IMR-90 (cell line): Measurements from ENCODE around the gene PRTFDC1. TPM values are rescaled to one million over a fixed set of nuclear protein-coding genes. Genes with fewer than 3 reads are reported as not detected.

Source experiments
- ATAC-seq: fragments of 200-7000 bp; cut with Tn5 transposase; 2 replicates; pipeline ENCODE4 v1.9.1; 2020; ENCODE audit warnings: low read depth, mild to moderate bottlenecking, moderate library complexity
- BruUV-seq: library from RNA; stranded (reverse); fragments of 400-500 nt; replicated peaks from 2 replicates; lab custom pipeline; 2021; lab: Mats Ljungman, UMichigan
- CTCF ChIA-PET: fragments of 300-600 bp; formaldehyde crosslinking; extraction: SDS; loops from one replicate; lab custom pipeline; 2021; ENCODE audit warnings: antibody characterized with exemption; lab: Yijun Ruan, JAX
- POLR2A ChIA-PET: fragments of 300-600 bp; sonication (Branson Sonifier 250); formaldehyde crosslinking; loops from one replicate; lab custom pipeline; 2022; ENCODE audit warnings: antibody characterized with exemption; ENCODE audit not compliant: unreplicated experiment; lab: Charles Lee
- DNase-seq: peaks from one replicate; pipeline ENCODE4 v3.0.0; 2013
- H2AFZ ChIP-seq: replicated peaks from 2 replicates; pipeline ENCODE3; 2013; ENCODE audit warnings: low read length, mild to moderate bottlenecking; ENCODE audit not compliant: poor library complexity
- H2AK5ac ChIP-seq: 2 replicates; pipeline ENCODE4 v1.6.1; 2013; ENCODE audit warnings: low read depth, low read length, inconsistent platforms
- H2AK9ac ChIP-seq: replicated peaks from 2 replicates; pipeline ENCODE3; 2013; ENCODE audit warnings: mild to moderate bottlenecking, low read depth, low read length, moderate library complexity; ENCODE audit not compliant: poor library complexity
- H2BK120ac ChIP-seq: 2 replicates; pipeline ENCODE4 v1.6.1; 2013; ENCODE audit warnings: low read depth, low read length, inconsistent platforms
- H2BK15ac ChIP-seq: 3 replicates; pipeline ENCODE4 v1.6.1; 2013; ENCODE audit warnings: low read depth, low read length, inconsistent platforms
- H2BK20ac ChIP-seq: 2 replicates; pipeline ENCODE4 v1.6.1; 2013; ENCODE audit warnings: low read depth, mild to moderate bottlenecking, inconsistent platforms, low read length, moderate library complexity
- H2BK5ac ChIP-seq: 2 replicates; pipeline ENCODE4 v1.6.1; 2013; ENCODE audit warnings: mild to moderate bottlenecking, low read depth, low read length, inconsistent platforms; ENCODE audit not compliant: poor library complexity, severe bottlenecking
- H3K14ac ChIP-seq: replicated peaks from 2 replicates; pipeline ENCODE4 v1.6.1; 2013; ENCODE audit warnings: low read depth, low read length, inconsistent platforms
- H3K18ac ChIP-seq: 2 replicates; pipeline ENCODE4 v1.6.1; 2013; ENCODE audit warnings: low read depth, low read length, control low read depth
- H3K23ac ChIP-seq: 2 replicates; pipeline ENCODE4 v1.6.1; 2013; ENCODE audit warnings: low read depth, low read length, inconsistent platforms
- H3K27ac ChIP-seq: 2 replicates; pipeline ENCODE4 v1.5.1; 2013; ENCODE audit warnings: mild to moderate bottlenecking, control low read depth, low read length; ENCODE audit not compliant: insufficient read depth
- H3K27me3 ChIP-seq: 2 replicates; pipeline ENCODE4 v1.6.1; 2013; ENCODE audit warnings: low read length; ENCODE audit not compliant: control insufficient read depth, insufficient read depth
- H3K36me3 ChIP-seq: 2 replicates; pipeline ENCODE4 v1.6.1; 2013; ENCODE audit warnings: low read length, mixed read lengths; ENCODE audit not compliant: control insufficient read depth, insufficient read depth
- H3K4ac ChIP-seq: 2 replicates; pipeline ENCODE4 v1.6.1; 2013; ENCODE audit warnings: low read depth, low read length, inconsistent platforms
- H3K4me1 ChIP-seq: 2 replicates; pipeline ENCODE4 v1.6.1; 2013; ENCODE audit warnings: low read length, mixed read lengths; ENCODE audit not compliant: control insufficient read depth, insufficient read depth
- H3K4me2 ChIP-seq: 2 replicates; pipeline ENCODE4 v1.6.1; 2013; ENCODE audit warnings: low read depth, mild to moderate bottlenecking, control low read depth, low read length, moderate library complexity
- H3K4me3 ChIP-seq: 2 replicates; pipeline ENCODE4 v1.5.1; 2013; ENCODE audit warnings: low read depth, mild to moderate bottlenecking, control low read depth, low read length, moderate library complexity; ENCODE audit not compliant: insufficient read depth
- H3K56ac ChIP-seq: 2 replicates; pipeline ENCODE4 v1.6.1; 2013; ENCODE audit warnings: low read length, inconsistent platforms; ENCODE audit not compliant: insufficient read depth; ENCODE audit errors: extremely low read depth
- H3K79me1 ChIP-seq, 2 experiments: 2 replicates each; pipeline ENCODE4 v1.6.1; 2013; ENCODE audit warnings: low read length in 2 of 2, inconsistent platforms in 1 of 2, low read depth in 1 of 2
- H3K9ac ChIP-seq: 2 replicates; pipeline ENCODE4 v1.6.1; 2013; ENCODE audit warnings: low read depth, low read length, control low read depth
- H3K9me1 ChIP-seq: 2 replicates; pipeline ENCODE4 v1.6.1; 2013; ENCODE audit warnings: low read length, inconsistent platforms; ENCODE audit not compliant: insufficient read depth
- H3K9me3 ChIP-seq: 2 replicates; pipeline ENCODE4 v1.6.1; 2013; ENCODE audit warnings: low read length; ENCODE audit not compliant: control insufficient read depth, insufficient read depth
- H4K20me1 ChIP-seq: 2 replicates; pipeline ENCODE4 v1.6.1; 2013; ENCODE audit warnings: low read length, inconsistent platforms; ENCODE audit not compliant: insufficient read depth
- H4K5ac ChIP-seq: 2 replicates; pipeline ENCODE4 v1.6.1; 2013; ENCODE audit warnings: mild to moderate bottlenecking, low read depth, low read length, control low read depth
- H4K8ac ChIP-seq, 2 experiments: 2 replicates each; pipeline ENCODE4 v1.6.1; 2013; ENCODE audit warnings: low read depth in 2 of 2, low read length in 2 of 2, control low read depth in 1 of 2, inconsistent platforms in 1 of 2
- H4K91ac ChIP-seq: 2 replicates; pipeline ENCODE4 v1.6.1; 2013; ENCODE audit warnings: low read depth, low read length, inconsistent platforms; ENCODE audit not compliant: insufficient read depth
- BHLHE40 ChIP-seq: fragments of 150-350 bp; IDR thresholded peaks from 2 replicates; pipeline ENCODE4 v1.6.1; 2016; ENCODE audit warnings: mild to moderate bottlenecking, low read depth, low read length
- CEBPB ChIP-seq: IDR thresholded peaks from 2 replicates; pipeline ENCODE4 v1.6.1; 2012; ENCODE audit warnings: low read depth, low read length, improper control_type of control experiment
- CHD1 ChIP-seq: IDR thresholded peaks from 2 replicates; pipeline ENCODE4 v1.6.1; 2012; ENCODE audit warnings: low read depth, low read length, improper control_type of control experiment
- FOS ChIP-seq: fragments of 150-350 bp; IDR thresholded peaks from 2 replicates; pipeline ENCODE4 v1.6.1; 2016; ENCODE audit warnings: low read depth, low read length
- MAFK ChIP-seq: IDR thresholded peaks from 2 replicates; pipeline ENCODE4 v1.6.1; 2012; ENCODE audit warnings: low read depth, low read length, improper control_type of control experiment
- MAZ ChIP-seq: IDR thresholded peaks from 2 replicates; pipeline ENCODE4 v1.6.1; 2012; ENCODE audit warnings: low read depth, mild to moderate bottlenecking, low read length, improper control_type of control experiment, moderate library complexity, borderline replicate concordance
- MXI1 ChIP-seq: IDR thresholded peaks from 2 replicates; pipeline ENCODE4 v1.6.1; 2012; ENCODE audit warnings: low read depth, mild to moderate bottlenecking, low read length, moderate library complexity, borderline replicate concordance
- NFE2L2 ChIP-seq: fragments of 150-350 bp; IDR thresholded peaks from 2 replicates; pipeline ENCODE4 v1.6.1; 2016; ENCODE audit warnings: low read depth, mild to moderate bottlenecking, low read length
- POLR2A ChIP-seq: IDR thresholded peaks from 2 replicates; pipeline ENCODE4 v1.6.1; 2012; ENCODE audit warnings: mild to moderate bottlenecking, low read depth, low read length
- RAD21 ChIP-seq: IDR thresholded peaks from 2 replicates; pipeline ENCODE4 v1.6.1; 2012; ENCODE audit warnings: low read length, improper control_type of control experiment
- RCOR1 ChIP-seq: IDR thresholded peaks from 2 replicates; pipeline ENCODE4 v1.6.1; 2012; ENCODE audit warnings: mild to moderate bottlenecking, low read length, improper control_type of control experiment; ENCODE audit not compliant: insufficient replicate concordance
- RFX5 ChIP-seq: IDR thresholded peaks from 2 replicates; pipeline ENCODE4 v1.8.0; 2012; ENCODE audit warnings: low read depth, mild to moderate bottlenecking, low read length, moderate library complexity
- SMC3 ChIP-seq: fragments of 150-350 bp; IDR thresholded peaks from 2 replicates; pipeline ENCODE4 v1.6.1; 2016; ENCODE audit warnings: low read depth, mild to moderate bottlenecking, antibody characterized with exemption, low read length, moderate library complexity
- WGBS, 2 experiments: methylation state at CpG; one replicate each; pipeline versions ENCODE4 v1.1.5 to v1.1.7; 2013; ENCODE audit warnings: missing lambda C conversion rate in 2 of 2; ENCODE audit not compliant: insufficient read length in 1 of 2; ENCODE audit errors: extremely low coverage in 2 of 2; 5-methylcytosine and 5-hydroxymethylcytosine counted together
- dilution Hi-C: fragments of 300-500 bp; cut with HindIII; formaldehyde crosslinking; loops from one replicate; pipeline ENCODE4 v1.14.3; 2018; ENCODE audit warnings: low sequenced_read_pairs; ENCODE audit not compliant: unreplicated experiment
- in situ Hi-C: fragments of 300-500 bp; cut with MboI; formaldehyde crosslinking; loops from 3 replicates; pipeline ENCODE4 v1.14.3; 2019; ENCODE audit warnings: low sequenced_read_pairs, inconsistent platforms, mixed read lengths
- intact Hi-C: fragments of 100-400 bp; cut with micrococcal nuclease; formaldehyde crosslinking; loops from 2 replicates; pipeline ENCODE4 v1.10.0; 2022
- polyA plus RNA-seq, 3 experiments: library from polyadenylated mRNA; depleted of rRNA; stranded (reverse); fragments of >200 nt; gene quantifications; 2 replicates each; pipeline ENCODE4 v1.2.3, GENCODE V29; 2012; ENCODE audit warnings: low replicate concordance in 1 of 3
- total RNA-seq: library from RNA; depleted of rRNA; stranded (reverse); fragments of >200 nt; gene quantifications from 2 replicates; pipeline ENCODE4 v1.2.3, GENCODE V29; 2012
- TF ChIP-seq, protein P1 (sequence below): fragments of 150-350 bp; IDR thresholded peaks from 2 replicates; pipeline ENCODE4 v1.6.1; 2016; ENCODE audit warnings: low read depth, mild to moderate bottlenecking, low read length, moderate library complexity, borderline replicate concordance
- TF ChIP-seq, protein P2 (sequence below): fragments of 150-350 bp; IDR thresholded peaks from 2 replicates; pipeline ENCODE4 v1.6.1; 2017; ENCODE audit warnings: mild to moderate bottlenecking, antibody characterized with exemption, low read length, low read depth
- TF ChIP-seq, protein P3 (sequence below): conservative IDR thresholded peaks from 2 replicates; pipeline ENCODE4 v1.5.1; 2012; ENCODE audit warnings: mild to moderate bottlenecking, low read depth, low read length, improper control_type of control experiment

Gene PRTFDC1
- total and polyA plus RNA-seq, 2 of the 4 experiments (the other 2 are of a cell fraction): 12.3 to 17.9 TPM

DNA sequence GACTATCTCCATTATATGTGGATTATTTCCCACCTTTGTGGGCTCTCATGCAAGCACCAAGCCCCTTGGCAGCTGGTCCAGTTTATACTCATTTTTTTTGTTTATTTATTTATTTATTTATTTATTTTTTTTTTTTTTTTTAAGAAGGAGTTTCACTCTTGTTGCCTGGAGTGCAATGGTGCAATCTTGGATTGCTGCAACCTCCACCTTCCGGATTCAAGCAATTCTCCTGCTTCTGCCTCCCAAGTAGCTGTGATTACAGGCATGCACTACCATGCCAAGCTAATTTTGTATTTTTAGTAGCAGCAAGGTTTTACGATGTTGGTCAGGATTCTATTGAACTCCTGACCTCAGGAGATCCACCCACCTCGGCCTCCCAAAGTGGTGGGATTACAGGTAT, 2.8 kb downstream of the PRTFDC1 start:
- Histone ChIP-seq H3K9me1 (peaks cover 7% of the 10 kb centered on the region; the same call in 1 of the 2 replicates), H3K56ac (no peak overlapping the region), H3K79me1 (peaks cover 6 to 31% of the 10 kb centered on the region in 2 experiments; a peak in 3 of 4 replicates), H2BK15ac (no peak overlapping the region), H3K4me2 (no peak overlapping the region), H2AK5ac (no peak overlapping the region), H2AK9ac (no peak overlapping the region), H4K8ac (no peak overlapping the region), H3K9me3 (no peaks in the 10 kb centered on the region), H3K27me3 (no peaks in the 10 kb centered on the region), H3K4ac (no peak overlapping the region), H3K4me1 (peaks cover 23% of the 10 kb centered on the region), H3K18ac (no peak overlapping the region), H3K4me3 (no peak overlapping the region), H2BK5ac (no peak overlapping the region), H4K5ac (no peak overlapping the region), H2BK120ac (no peak overlapping the region), H3K27ac (no peak overlapping the region), H2AFZ (no peak overlapping the region), H3K23ac (no peak overlapping the region), H4K20me1 (no peaks in the 10 kb centered on the region), H3K36me3 (no peaks in the 10 kb centered on the region), H2BK20ac (no peak overlapping the region), H4K91ac (no peak overlapping the region), H3K9ac (no peak overlapping the region), H3K14ac (no peak overlapping the region)
- no peak for TF ChIP-seq BHLHE40
- TF ChIP-seq, protein P1, sequence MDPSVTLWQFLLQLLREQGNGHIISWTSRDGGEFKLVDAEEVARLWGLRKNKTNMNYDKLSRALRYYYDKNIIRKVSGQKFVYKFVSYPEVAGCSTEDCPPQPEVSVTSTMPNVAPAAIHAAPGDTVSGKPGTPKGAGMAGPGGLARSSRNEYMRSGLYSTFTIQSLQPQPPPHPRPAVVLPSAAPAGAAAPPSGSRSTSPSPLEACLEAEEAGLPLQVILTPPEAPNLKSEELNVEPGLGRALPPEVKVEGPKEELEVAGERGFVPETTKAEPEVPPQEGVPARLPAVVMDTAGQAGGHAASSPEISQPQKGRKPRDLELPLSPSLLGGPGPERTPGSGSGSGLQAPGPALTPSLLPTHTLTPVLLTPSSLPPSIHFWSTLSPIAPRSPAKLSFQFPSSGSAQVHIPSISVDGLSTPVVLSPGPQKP: no peak
- TF ChIP-seq RCOR1: no peak
- TF ChIP-seq, protein P2, sequence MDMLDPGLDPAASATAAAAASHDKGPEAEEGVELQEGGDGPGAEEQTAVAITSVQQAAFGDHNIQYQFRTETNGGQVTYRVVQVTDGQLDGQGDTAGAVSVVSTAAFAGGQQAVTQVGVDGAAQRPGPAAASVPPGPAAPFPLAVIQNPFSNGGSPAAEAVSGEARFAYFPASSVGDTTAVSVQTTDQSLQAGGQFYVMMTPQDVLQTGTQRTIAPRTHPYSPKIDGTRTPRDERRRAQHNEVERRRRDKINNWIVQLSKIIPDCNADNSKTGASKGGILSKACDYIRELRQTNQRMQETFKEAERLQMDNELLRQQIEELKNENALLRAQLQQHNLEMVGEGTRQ: no peak
- no peak for TF ChIP-seq CEBPB
- TF ChIP-seq POLR2A: no peak
- no peak for TF ChIP-seq MAFK
- TF ChIP-seq RFX5: no peak
- TF ChIP-seq SMC3: no peak
- TF ChIP-seq CHD1: no peak
- no peak for TF ChIP-seq RAD21
- TF ChIP-seq, protein P3, sequence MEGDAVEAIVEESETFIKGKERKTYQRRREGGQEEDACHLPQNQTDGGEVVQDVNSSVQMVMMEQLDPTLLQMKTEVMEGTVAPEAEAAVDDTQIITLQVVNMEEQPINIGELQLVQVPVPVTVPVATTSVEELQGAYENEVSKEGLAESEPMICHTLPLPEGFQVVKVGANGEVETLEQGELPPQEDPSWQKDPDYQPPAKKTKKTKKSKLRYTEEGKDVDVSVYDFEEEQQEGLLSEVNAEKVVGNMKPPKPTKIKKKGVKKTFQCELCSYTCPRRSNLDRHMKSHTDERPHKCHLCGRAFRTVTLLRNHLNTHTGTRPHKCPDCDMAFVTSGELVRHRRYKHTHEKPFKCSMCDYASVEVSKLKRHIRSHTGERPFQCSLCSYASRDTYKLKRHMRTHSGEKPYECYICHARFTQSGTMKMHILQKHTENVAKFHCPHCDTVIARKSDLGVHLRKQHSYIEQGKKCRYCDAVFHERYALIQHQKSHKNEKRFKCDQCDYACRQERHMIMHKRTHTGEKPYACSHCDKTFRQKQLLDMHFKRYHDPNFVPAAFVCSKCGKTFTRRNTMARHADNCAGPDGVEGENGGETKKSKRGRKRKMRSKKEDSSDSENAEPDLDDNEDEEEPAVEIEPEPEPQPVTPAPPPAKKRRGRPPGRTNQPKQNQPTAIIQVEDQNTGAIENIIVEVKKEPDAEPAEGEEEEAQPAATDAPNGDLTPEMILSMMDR: no peak
- TF ChIP-seq MAZ: no peak
- TF ChIP-seq FOS: no peak
- no peak for TF ChIP-seq NFE2L2
- TF ChIP-seq MXI1: no peak
- ChIA-PET CTCF (no interaction called here), POLR2A (no interaction called here)
- dilution Hi-C loops: no loop called here
- WGBS, 2 experiments: no CpG with 5 or more reads among the region's 3 CpGs
- in situ Hi-C loops: loop anchor here (25.0 kb wide), 1 partner anchor 237 kb away; the partner anchor contains the start of gene ARHGAP21
- DNase-seq (no peak), ATAC-seq (no peak)
- BruUV-seq: no TSS peak
- intact Hi-C loops: loop anchor here (5.0 kb wide), 1 partner anchor 57 kb away; no protein-coding TSS in a partner anchor
